Measurements from ENCODE around the gene IER5. TPM values are rescaled to one million over a fixed set of nuclear protein-coding genes. Genes with fewer than 3 reads are reported as not detected.
A peak's percentile ranks its signal among the peaks of the same experiment; 100 is the strongest.

IER5 gene
- total RNA-seq, 1 donor from 2014 or later = 14.1 TPM

DNA sequence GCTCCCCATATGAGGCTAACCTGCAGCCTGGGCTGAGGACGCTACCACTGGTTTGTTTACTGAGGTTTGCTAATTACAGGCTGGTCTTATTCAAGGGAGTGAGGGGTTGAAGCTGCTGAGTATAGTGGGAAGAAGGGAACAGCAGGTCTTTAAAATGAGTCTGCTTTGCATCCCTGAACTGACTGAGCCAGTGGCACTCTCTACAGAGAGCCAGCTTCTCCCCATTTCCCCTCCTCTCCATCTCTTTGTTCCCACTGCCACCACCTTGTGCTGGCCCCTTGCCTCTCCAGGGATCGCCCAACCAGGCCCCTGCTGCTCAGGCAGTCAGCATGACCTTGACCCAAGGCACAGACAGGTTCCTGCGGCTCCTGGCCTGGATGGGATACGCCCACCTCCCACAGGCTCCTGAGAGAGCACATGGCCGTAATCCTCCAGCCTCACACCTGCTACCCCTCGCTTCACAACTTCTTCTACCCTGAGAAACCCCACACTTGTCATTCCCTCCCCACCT lies 45.0 kb downstream of the IER5 start:
- no peak for DNase-seq (ENCODE audit: low read depth in 2 of 2)

DNA sequence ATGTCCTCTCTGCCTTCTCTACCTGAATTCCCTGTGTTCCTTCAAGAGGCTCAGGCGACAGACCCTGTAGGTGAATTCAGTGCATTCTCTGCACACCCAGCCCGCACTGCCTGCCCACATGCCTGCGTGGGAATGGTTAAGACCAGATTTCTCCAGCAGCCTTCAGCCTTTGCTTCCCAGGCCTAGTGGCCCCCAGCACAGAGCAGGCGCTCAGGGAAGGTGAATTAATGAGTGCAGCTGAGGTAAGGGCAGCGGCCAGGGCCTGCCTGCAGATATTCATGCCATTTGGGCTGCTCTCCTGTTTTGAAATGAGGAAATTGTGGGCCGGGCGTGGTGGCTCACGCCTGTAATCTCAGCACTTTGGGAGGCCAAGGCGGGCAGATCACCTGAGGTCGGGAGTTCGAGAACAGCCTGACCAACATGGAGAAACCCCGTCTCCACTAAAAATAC lies 45.5 kb downstream of the IER5 start:
- no peak for DNase-seq (ENCODE audit: low read depth in 2 of 2)

GRCh38 chr1:181134543-181135436 lies 46.3 kb downstream of the IER5 start:
- peak; percentile 44 to 79 for DNase-seq (ENCODE audit: low read depth in 2 of 2)

DNA sequence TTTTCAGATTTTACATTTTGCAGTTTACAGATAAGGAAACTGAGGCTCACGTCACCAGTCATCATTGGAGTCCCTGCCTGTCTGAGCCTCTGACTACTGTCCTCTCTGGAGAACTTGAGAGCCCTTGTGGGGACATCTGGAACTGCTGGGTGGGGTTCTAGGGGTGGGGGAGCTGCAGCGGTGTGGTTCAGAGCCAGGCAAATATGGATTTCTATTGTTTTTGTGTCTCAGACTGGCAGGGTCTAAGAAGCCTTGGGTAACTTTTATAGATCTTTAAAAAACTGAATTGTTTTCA lies 46.9 kb downstream of the IER5 start:
- peak; percentile 30 to 56 for DNase-seq (ENCODE audit: low read depth in 2 of 2)

GRCh38 chr1:181135815-181136737 lies 47.6 kb downstream of the IER5 start:
- DNase-seq (ENCODE audit: low read depth in 2 of 2) = peak; percentile 40 to 81

DNA sequence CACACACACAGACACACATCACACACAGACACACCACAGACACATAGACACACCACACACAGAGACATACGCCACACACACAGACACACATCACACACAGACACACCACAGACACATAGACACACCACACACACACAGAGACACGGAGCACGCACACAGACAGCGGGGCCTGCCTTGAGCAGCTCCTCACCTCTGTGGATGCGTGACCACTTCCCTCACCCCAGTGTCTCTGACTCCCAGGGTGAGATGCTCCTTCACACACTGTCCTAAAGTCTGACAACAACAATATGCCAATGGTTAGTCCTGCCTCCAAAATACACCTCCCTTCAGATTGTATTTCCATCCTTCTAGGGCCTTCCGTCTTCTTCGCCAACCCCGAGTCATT lies 48.2 kb downstream of the IER5 start:
- DNase-seq (ENCODE audit: low read depth in 2 of 2) = no peak

DNA sequence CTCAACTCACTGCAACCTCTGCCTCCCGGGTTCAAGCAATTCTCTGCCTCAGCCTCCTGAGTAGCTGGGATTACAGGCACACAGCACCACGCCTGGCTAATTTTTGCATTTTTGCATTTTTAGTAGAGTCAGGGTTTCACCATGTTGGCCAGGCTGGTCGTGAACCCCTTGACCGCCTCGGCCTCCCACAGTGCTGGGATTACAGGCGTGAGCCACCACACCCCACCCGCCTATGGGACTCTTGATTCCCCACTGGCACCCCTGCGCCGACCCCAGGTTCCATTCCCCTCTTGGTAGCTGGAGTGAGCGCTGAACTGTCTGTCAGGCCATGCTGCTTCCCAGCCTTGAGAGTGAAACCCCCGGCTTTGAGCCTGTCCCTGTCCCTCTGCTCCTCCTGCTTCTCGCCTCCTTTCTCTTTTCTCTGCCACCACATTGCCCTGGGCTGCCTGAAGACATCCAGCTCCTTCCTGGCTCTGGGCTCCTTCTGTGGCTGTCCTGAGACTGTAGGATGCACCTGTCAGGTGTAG lies 48.8 kb downstream of the IER5 start:
- DNase-seq (ENCODE audit: low read depth in 2 of 2) = no peak

- peak in 1 of 2 donors; percentile 33 for DNase-seq (ENCODE audit: low read depth in 2 of 2)
These were observed 51.1 kb downstream of the IER5 start for GRCh38 chr1:181139631-181140061.

DNA sequence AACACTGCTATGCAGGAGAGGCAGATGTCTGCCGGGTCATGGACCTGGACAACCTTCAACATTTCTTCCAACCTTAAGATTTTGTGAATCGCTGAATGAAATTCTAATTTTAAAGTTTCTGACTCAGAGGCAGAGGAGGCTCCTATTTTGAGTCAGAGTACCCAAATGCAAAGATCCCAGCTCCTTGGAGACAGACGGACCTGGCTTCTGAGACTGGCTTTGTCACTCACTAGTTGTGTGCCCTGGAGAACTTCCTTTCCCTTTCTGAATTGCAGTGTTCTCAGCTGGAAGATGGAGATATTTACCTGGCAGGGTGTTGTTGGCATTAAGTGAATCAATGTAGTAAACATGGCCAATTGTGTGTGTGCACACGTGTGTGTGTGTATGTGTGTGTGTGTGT lies 51.9 kb downstream of the IER5 start:
- DNase-seq (ENCODE audit: low read depth in 2 of 2) = no peak

GRCh38 chr1:181140891-181141290 lies 52.4 kb downstream of the IER5 start:
- DNase-seq (ENCODE audit: low read depth in 2 of 2) = no peak

GRCh38 chr1:181141431-181141910 lies 53.0 kb downstream of the IER5 start:
- peak in 1 of 2 donors; percentile 68 for DNase-seq (ENCODE audit: low read depth in 2 of 2)

Other genes starting within 250 kb of the IER5 start
- gene KIAA1614, start 175.8 kb upstream of the IER5 start, total RNA-seq = 1.5 and 3.6 TPM in 2 replicates
- 30.8 and 31.2 TPM in 2 replicates for gene STX6, start 65.8 kb upstream of the IER5 start, total RNA-seq
- gene MR1, start 54.7 kb upstream of the IER5 start, total RNA-seq = 0.99 and 1.5 TPM in 2 replicates

All from lung microvascular endothelial cell (primary cell).